ENCODE measurements around the gene EPHA2.

EPHA2 gene

DNA sequence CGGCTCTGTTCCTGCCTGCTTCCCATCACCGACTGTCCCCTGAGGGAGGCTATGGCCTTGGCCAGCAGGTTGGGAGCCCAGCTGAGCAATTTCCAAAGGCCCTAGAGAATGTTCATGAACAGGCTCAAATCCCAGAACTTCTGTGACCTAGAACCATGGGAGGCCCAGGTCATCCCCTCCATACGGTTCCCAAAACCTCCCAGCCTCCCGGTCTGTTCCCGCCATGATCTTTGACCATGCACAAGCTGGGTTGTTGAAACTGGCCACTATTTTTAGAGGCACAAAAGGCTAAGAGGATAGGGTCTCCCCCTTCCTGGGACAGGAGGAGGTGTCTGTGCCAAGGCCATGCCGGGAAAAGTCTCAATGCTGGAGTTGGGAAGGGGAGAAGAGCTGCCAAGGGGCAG lies 27.5 kb downstream of the EPHA2 start:
- Histone ChIP-seq H3K9me3 (ENCODE audit: insufficient read depth, low read length, severe bottlenecking) (no peaks in the 10 kb centered on the region), H3K27me3 (ENCODE audit: insufficient read depth, low read length, poor library complexity) (no peaks in the 10 kb centered on the region), H3K4me1 (ENCODE audit: insufficient read depth, low read length) (no peaks in the 10 kb centered on the region), H4K20me1 (ENCODE audit: insufficient read depth, low read length) (peaks cover 8% of the 10 kb centered on the region), H3K79me2 (ENCODE audit: insufficient read depth, low read length) (no peaks in the 10 kb centered on the region), H3K9ac (ENCODE audit: low read depth, low read length) (no peak overlapping the region), H3K27ac (ENCODE audit: low read length) (no peak overlapping the region), H3K4me2 (ENCODE audit: insufficient read depth, low read length) (no peak overlapping the region), H3K36me3 (ENCODE audit: insufficient read depth, low read length) (no peaks in the 10 kb centered on the region), H2AFZ (ENCODE audit: low read depth, low read length) (no peak overlapping the region), H3K4me3 (ENCODE audit: low read depth in 1 of 2, low read length in 2 of 2) (no peak overlapping the region)
- TF ChIP-seq EZH2 (IDR thresholded peaks at IDR 0.05; ENCODE audit: borderline replicate concordance, low read depth, low read length, severe bottlenecking) = no peak
- TF ChIP-seq, protein P1, sequence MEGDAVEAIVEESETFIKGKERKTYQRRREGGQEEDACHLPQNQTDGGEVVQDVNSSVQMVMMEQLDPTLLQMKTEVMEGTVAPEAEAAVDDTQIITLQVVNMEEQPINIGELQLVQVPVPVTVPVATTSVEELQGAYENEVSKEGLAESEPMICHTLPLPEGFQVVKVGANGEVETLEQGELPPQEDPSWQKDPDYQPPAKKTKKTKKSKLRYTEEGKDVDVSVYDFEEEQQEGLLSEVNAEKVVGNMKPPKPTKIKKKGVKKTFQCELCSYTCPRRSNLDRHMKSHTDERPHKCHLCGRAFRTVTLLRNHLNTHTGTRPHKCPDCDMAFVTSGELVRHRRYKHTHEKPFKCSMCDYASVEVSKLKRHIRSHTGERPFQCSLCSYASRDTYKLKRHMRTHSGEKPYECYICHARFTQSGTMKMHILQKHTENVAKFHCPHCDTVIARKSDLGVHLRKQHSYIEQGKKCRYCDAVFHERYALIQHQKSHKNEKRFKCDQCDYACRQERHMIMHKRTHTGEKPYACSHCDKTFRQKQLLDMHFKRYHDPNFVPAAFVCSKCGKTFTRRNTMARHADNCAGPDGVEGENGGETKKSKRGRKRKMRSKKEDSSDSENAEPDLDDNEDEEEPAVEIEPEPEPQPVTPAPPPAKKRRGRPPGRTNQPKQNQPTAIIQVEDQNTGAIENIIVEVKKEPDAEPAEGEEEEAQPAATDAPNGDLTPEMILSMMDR (IDR thresholded peaks at IDR 0.05; ENCODE audit: borderline replicate concordance, extremely low read depth, low read length, poor library complexity, severe bottlenecking) = no peak
- DNase-seq (no peak), ATAC-seq (ENCODE audit: insufficient read depth, low read depth) (no peak)

DNA sequence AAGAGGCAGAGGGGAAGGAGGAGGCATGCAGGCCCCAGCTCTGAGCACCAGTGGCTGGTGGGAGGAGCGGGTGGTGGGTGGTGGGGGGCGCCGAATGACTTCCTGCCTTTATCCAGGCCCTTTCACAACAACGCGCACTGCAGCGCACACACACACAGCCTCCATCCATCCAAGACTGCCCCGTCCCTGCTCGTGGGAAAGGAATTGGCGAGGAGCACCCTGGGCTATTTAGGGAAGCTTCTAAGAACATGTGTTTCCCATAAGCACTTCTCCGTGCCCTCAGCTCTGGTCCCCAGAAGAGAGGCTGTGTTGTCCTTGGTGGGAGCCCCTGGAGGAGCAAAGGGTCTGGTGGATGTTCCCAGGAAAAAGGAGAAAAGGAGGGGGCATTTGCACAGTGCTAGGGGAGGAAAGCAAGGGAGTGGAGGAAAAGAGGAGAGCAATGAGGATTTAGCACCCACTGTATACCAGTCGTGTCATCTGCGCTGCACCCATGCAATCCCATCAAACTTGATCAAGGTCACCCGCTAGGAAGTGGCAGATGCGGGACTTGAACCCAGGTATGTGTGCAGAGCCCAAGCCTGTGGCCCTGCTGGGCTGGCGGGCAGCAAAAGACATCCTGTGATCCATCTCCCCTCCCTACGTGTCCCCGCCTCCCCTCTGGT lies 28.1 kb downstream of the EPHA2 start:
- Histone ChIP-seq H3K9ac (ENCODE audit: low read depth, low read length) (no peak overlapping the region), H3K27ac (ENCODE audit: low read length) (no peak overlapping the region), H3K36me3 (ENCODE audit: insufficient read depth, low read length) (no peaks in the 10 kb centered on the region), H3K9me3 (ENCODE audit: insufficient read depth, low read length, severe bottlenecking) (no peaks in the 10 kb centered on the region), H3K4me2 (ENCODE audit: insufficient read depth, low read length) (no peak overlapping the region), H2AFZ (ENCODE audit: low read depth, low read length) (no peak overlapping the region), H3K4me1 (ENCODE audit: insufficient read depth, low read length) (no peaks in the 10 kb centered on the region), H3K4me3 (ENCODE audit: low read depth in 1 of 2, low read length in 2 of 2) (no peak overlapping the region), H3K27me3 (ENCODE audit: insufficient read depth, low read length, poor library complexity) (no peaks in the 10 kb centered on the region), H3K79me2 (ENCODE audit: insufficient read depth, low read length) (no peaks in the 10 kb centered on the region), H4K20me1 (ENCODE audit: insufficient read depth, low read length) (peaks cover 8% of the 10 kb centered on the region)
- TF ChIP-seq, protein P1 (IDR thresholded peaks at IDR 0.05; ENCODE audit: borderline replicate concordance, extremely low read depth, low read length, poor library complexity, severe bottlenecking) = no peak
- no peak for TF ChIP-seq EZH2 (IDR thresholded peaks at IDR 0.05; ENCODE audit: borderline replicate concordance, low read depth, low read length, severe bottlenecking)
- no peak for ATAC-seq (ENCODE audit: insufficient read depth, low read depth)
- DNase-seq = no peak

DNA sequence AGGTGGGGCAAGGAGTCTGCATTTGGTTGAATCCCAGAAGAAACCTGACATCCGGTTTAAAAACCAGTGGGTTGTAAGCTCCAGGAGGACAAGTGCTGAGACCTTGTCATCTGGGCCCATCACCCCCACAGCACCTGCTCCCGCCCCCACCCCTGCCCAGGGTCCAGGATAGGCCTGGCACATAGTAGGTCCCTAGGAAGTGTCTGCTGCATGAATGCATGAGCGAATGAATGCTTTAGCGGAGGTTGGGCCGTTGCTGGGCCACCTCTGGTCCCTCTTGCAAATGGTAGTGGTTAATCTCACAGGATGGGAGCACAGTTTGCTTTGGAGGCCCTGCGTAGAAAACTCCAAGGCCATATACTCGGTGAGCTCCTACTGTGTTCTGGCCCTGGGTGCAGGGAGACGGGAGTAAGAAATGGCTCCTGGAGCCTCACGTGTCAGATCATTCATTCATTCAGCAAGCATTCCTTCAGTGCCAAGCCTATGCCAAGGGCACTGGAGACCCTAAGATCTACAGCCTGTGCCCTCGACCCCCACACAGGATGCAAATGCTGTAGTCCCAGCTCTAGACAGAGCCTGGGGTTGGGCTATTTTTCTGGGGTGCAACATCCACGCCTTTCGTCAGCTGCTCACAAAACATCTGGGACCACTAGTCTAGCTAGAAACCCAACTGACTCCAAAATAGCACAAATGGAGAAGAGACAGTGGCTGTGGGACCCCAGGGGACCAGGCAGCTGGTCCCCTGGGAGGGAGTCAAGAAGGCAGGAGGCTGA lies 28.9 kb downstream of the EPHA2 start:
- H3K36me3 ChIP-seq (ENCODE audit: insufficient read depth, low read length) = no peaks in the 10 kb centered on the region
- no peaks in the 10 kb centered on the region for H3K79me2 ChIP-seq (ENCODE audit: insufficient read depth, low read length)
- H3K27me3 ChIP-seq (ENCODE audit: insufficient read depth, low read length, poor library complexity) = no peaks in the 10 kb centered on the region
- H3K9me3 ChIP-seq (ENCODE audit: insufficient read depth, low read length, severe bottlenecking) = no peaks in the 10 kb centered on the region
- no peak for DNase-seq
- ATAC-seq (ENCODE audit: insufficient read depth, low read depth) = no peak
- TF ChIP-seq, protein P1 (IDR thresholded peaks at IDR 0.05; ENCODE audit: borderline replicate concordance, extremely low read depth, low read length, poor library complexity, severe bottlenecking) = no peak
- no peak for TF ChIP-seq EZH2 (IDR thresholded peaks at IDR 0.05; ENCODE audit: borderline replicate concordance, low read depth, low read length, severe bottlenecking)
- H4K20me1 ChIP-seq (ENCODE audit: insufficient read depth, low read length) = peaks cover 8% of the 10 kb centered on the region
- H2AFZ ChIP-seq (ENCODE audit: low read depth, low read length) = no peak overlapping the region
- H3K4me2 ChIP-seq (ENCODE audit: insufficient read depth, low read length) = no peak overlapping the region
- no peak overlapping the region for H3K27ac ChIP-seq (ENCODE audit: low read length)
- no peak overlapping the region for H3K9ac ChIP-seq (ENCODE audit: low read depth, low read length)
- H3K4me1 ChIP-seq (ENCODE audit: insufficient read depth, low read length) = no peaks in the 10 kb centered on the region
- H3K4me3 ChIP-seq (ENCODE audit: low read depth in 1 of 2, low read length in 2 of 2) = no peak overlapping the region

Data from DND-41 (cell line).